Kidney (tissue), 14 donors: ENCODE data around the gene PYGB. TPM values are rescaled to one million over a fixed set of nuclear protein-coding genes. Genes with fewer than 3 reads are reported as not detected.
"Not testable (repeated sequence)": the region's sequence is repeated elsewhere in the genome, so short reads cannot be mapped to it uniquely, and the experiment has no call there.

Experiments
- DNase-seq, 5 donors: peaks; one replicate each; pipeline ENCODE4 v3.0.0-alpha.2; 2013 to 2020
- FAIRE-seq: peaks from 2 replicates; lab custom pipeline; 2012; peaks lifted over from hg19 to GRCh38; lab: Jason Lieb, UNC
- H3K27ac ChIP-seq, 2 donors: one replicate each; pipeline ENCODE4 v1.7.0; 2013; ENCODE audit warnings: low read depth in 2 of 2, low read length in 2 of 2, inconsistent platforms in 1 of 2
- H3K27me3 ChIP-seq: one replicate; pipeline ENCODE4 v1.7.1; 2013; ENCODE audit warnings: low read length, inconsistent platforms; ENCODE audit not compliant: control insufficient read depth, insufficient read depth
- H3K36me3 ChIP-seq, 3 donors: one replicate each; pipeline versions ENCODE4 v1.7.0 to v1.7.1; 2013; ENCODE audit warnings: low read length in 3 of 3, control low read depth in 1 of 3, inconsistent platforms in 1 of 3; ENCODE audit not compliant: insufficient read depth in 3 of 3, control insufficient read depth in 2 of 3
- H3K4me1 ChIP-seq, 3 donors: one replicate each; pipeline versions ENCODE4 v1.7.0 to v1.7.1; 2013; ENCODE audit warnings: low read length in 3 of 3, inconsistent platforms in 1 of 3, low read depth in 1 of 3; ENCODE audit not compliant: control insufficient read depth in 2 of 3, insufficient read depth in 2 of 3
- H3K4me3 ChIP-seq, 3 donors: one replicate each; pipeline versions ENCODE4 v1.7.0 to v1.8.1; 2013; ENCODE audit warnings: low read length in 3 of 3, control low read depth in 1 of 3, inconsistent platforms in 1 of 3
- H3K9ac ChIP-seq, 3 donors: one replicate each; pipeline versions ENCODE4 v1.7.0 to v1.7.1; 2013; ENCODE audit warnings: low read length in 3 of 3, control low read depth in 1 of 3, inconsistent platforms in 1 of 3
- H3K9me3 ChIP-seq, 3 donors: one replicate each; pipeline versions ENCODE4 v1.7.0 to v1.7.1; 2013; ENCODE audit warnings: low read length in 3 of 3, control low read depth in 1 of 3, inconsistent platforms in 1 of 3; ENCODE audit not compliant: control insufficient read depth in 2 of 3, insufficient read depth in 1 of 3
- intact Hi-C: fragments of 100-400 bp; cut with DNase I; formaldehyde crosslinking; loops from one replicate; pipeline ENCODE4 v1.11.1; 2022
- polyA plus RNA-seq: library from polyadenylated mRNA; stranded (reverse); fragments of 350-450 nt; fragmentation: Illumina TruSeq; extraction: RNeasy Lipid Tissue Mini Kit (QIAGEN cat#74804); gene quantifications from one replicate; pipeline ENCODE4 v1.2.3, GENCODE V29; 2014; ENCODE audit warnings: low read depth, low replicate concordance; ENCODE audit not compliant: insufficient read depth
- total RNA-seq: library from RNA; stranded (reverse); fragmentation: NEBNext Ultra II Directional; extraction: Animal tissue kit (Norgen Biotek cat#: 25700); gene quantifications from one replicate; pipeline ENCODE4 v1.2.1, GENCODE V29; 2021
- TF ChIP-seq, protein P1 (sequence below): IDR thresholded peaks from 3 replicates; pipeline ENCODE4 v1.5.1; 2012; ENCODE audit warnings: mild to moderate bottlenecking, moderate library complexity, borderline replicate concordance; ENCODE audit not compliant: insufficient read depth; ENCODE audit errors: extremely low read depth
- donor health status: control.
- donor health status: control.
- donor health status: control.
- donor health status: control.
- donor health status: control.
- donor health status: DM: yes; HTN: yes; CAD: no.
- donor health status: Normal renal cell carcinoma (clear cell type).

The PYGB gene
- total and polyA plus RNA-seq, 2 donors from 2014 or later, result 50.9 to 176 TPM

GRCh38 chr20:25259358-25259757, 11.5 kb downstream of the PYGB start:
- no peak overlapping the region for H3K4me3 ChIP-seq
- DNase-seq, result peak in 1 of 5 donors; percentile 9
- H3K27me3 ChIP-seq, result no peaks in the 10 kb centered on the region
- H3K36me3 ChIP-seq, result peaks cover 0 to 4% (median 0%) of the 10 kb centered on the region in 3 donors
- H3K9ac ChIP-seq, result no peak overlapping the region
- TF ChIP-seq, protein P1, sequence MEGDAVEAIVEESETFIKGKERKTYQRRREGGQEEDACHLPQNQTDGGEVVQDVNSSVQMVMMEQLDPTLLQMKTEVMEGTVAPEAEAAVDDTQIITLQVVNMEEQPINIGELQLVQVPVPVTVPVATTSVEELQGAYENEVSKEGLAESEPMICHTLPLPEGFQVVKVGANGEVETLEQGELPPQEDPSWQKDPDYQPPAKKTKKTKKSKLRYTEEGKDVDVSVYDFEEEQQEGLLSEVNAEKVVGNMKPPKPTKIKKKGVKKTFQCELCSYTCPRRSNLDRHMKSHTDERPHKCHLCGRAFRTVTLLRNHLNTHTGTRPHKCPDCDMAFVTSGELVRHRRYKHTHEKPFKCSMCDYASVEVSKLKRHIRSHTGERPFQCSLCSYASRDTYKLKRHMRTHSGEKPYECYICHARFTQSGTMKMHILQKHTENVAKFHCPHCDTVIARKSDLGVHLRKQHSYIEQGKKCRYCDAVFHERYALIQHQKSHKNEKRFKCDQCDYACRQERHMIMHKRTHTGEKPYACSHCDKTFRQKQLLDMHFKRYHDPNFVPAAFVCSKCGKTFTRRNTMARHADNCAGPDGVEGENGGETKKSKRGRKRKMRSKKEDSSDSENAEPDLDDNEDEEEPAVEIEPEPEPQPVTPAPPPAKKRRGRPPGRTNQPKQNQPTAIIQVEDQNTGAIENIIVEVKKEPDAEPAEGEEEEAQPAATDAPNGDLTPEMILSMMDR, result no peak
- intact Hi-C loops, result no loop called here
- peaks cover 0 to 20% (median 17%) of the 10 kb centered on the region in 3 donors for H3K4me1 ChIP-seq
- FAIRE-seq, result no peak
- no peaks in the 10 kb centered on the region for H3K9me3 ChIP-seq
- H3K27ac ChIP-seq, result no peak overlapping the region

DNA sequence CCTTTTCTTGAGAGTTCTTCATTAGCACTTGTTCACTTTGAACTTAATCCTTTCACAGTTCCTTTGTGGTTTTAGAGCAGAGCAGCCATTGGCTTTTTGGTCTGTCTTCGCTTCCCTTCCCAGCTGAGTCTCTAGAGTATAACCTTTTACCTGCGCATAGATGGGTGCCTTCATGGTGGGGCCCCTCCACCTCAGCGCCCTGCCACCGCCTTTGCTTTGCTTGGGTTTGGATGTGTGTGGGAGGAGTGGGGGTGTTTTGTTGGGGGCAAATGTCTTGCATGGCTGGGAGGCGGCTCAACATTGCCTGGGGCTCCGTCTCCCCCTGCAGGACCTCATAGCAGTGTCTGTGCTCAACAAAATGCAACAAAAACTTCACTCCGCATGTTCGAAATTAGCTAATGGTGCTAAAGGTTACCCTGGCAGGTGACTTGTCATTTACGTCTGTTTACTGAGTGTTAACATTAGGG, 11.9 kb downstream of the PYGB start:
- Histone ChIP-seq H3K9ac (no peak overlapping the region), H3K27me3 (no peaks in the 10 kb centered on the region), H3K27ac (no peak overlapping the region), H3K4me1 (peaks cover 0 to 16% (median 16%) of the 10 kb centered on the region in 3 donors), H3K4me3 (no peak overlapping the region), H3K9me3 (no peaks in the 10 kb centered on the region), H3K36me3 (peaks cover 0 to 4% (median 0%) of the 10 kb centered on the region in 3 donors)
- TF ChIP-seq, protein P1, result no peak
- FAIRE-seq, result no peak
- intact Hi-C loops, result no loop called here
- DNase-seq, result peak in 1 of 5 donors; percentile 15

- H3K27ac ChIP-seq, H3K9me3 ChIP-seq, intact Hi-C loops, H3K27me3 ChIP-seq, H3K4me3 ChIP-seq, FAIRE-seq, H3K36me3 ChIP-seq, H3K9ac ChIP-seq: not testable (repeated sequence)
- peaks cover 0 to 10% (median 10%) of the 10 kb centered on the region in 3 donors for H3K4me1 ChIP-seq
- DNase-seq, result peak in 1 of 5 donors; percentile 14
Measured at GRCh38 chr20:25260770-25261437, 13.0 kb downstream of the PYGB start.

DNA sequence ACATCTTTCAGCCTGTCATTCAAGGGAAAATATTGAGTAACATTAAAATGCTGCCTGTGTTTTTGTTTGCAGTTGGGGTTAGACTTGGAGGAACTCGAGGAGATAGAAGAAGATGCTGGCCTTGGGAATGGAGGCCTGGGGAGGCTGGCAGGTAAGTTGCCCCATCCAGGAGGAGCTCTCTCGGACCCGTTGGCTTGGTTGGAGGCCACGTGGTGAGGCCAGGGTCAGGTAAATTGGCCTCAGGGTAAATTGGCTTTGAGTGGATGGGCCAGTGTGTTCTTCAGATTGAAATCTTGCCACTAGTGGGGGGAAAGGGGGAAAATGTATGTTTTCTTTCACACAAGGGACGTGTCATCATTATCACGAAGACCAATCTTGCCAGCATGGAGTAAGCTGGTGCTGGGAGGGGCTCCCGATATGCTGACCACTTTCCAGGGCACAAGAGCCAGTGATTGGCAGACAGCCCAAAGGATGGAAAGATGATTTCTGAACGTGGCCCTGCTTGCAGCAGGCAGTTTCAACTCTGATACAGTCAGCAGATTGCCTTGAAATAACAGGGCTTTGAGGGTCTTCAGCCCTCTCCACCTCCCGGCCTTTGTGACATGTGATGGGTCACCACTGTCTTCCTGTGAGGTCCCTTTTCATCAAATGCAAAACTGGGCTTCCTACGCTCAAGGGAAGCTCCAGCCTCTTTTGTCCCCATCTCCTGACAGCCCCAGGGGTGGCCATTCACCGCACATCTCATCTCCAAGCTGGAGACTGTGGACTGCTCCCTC, 21.4 kb downstream of the PYGB start:
- DNase-seq (peak in 1 of 5 donors; percentile 16), FAIRE-seq (no peak)
- Histone ChIP-seq H3K4me1 (no peaks in the 10 kb centered on the region), H3K4me3 (no peak overlapping the region), H3K36me3 (peaks cover 0 to 17% (median 7%) of the 10 kb centered on the region in 3 donors), H3K27me3 (no peaks in the 10 kb centered on the region), H3K27ac (no peak overlapping the region), H3K9me3 (no peaks in the 10 kb centered on the region), H3K9ac (no peak overlapping the region)
- intact Hi-C loops, result no loop called here
- TF ChIP-seq, protein P1, result no peak
